NOMO-1 treated with DMSO at 0.1 percent for 48 hours (cell line): ENCODE data around the gene OMP.

Source experiments
- DNase-seq: peaks from one replicate; lab custom pipeline; 2025; ENCODE audit not compliant: unreplicated experiment; lab: John Stamatoyannopoulos, UW

The OMP gene

DNA sequence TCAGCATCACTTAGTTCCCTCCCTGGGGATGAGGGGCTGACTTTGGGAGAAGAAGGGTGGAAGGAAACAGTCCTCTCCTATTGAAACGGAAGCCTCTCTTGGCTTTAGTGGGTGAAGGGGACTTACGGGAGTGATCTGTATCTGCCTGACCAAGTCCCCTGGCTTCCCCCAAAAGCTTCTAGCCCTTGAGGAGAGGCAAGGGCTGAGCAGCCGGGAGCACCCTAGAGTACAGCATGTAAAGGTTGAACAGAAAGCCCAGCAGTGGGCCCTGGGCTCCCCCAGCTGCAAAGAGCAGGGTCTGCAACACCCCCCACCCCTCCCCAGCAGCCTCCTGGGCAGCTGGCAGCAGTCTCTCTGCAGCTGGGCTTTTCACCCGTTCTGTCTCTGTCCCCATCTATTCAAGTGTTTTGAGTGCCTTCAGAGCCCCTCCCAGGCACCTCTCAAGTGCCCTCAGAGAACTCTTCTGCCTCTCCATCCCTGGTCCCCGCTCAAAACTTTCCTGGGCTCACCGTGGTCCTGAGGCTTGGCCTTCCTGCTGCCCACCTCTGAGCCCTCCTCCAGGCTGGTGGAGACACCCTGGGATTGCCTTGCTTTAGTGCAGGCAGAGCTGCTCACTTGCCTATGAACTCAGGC, 33.2 kb upstream of the OMP start:
- no peak for DNase-seq

DNA sequence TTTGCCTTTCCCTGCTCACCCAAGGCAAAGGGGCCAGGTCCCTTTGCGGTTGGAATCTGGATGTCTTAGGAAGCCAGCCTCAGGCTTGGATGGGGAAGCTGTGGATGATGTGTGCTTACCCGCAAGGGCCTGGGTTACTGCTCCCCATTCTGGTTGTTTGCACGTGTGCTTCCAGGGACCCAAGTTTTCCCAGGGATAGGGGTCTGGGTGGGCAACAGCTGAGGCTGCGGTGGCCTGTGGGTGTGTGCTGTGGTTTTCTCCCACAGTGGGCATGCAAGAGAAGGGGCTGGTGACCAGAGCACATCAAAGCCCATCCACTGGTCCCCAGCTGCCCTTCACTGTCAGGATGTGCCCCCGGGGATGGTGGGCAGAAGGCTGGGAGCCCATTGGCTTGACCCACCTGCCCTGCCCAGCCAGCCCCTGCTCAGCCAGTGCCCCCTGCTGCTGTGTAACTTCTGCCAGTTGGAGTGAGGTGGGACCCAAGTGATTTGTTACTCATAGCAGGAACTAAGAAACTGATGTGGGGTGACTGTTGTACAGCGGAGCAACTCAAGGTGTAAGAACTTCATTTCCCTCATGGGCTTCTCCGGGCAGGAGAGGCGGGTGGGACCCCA, 32.6 kb upstream of the OMP start:
- DNase-seq: no peak

DNA sequence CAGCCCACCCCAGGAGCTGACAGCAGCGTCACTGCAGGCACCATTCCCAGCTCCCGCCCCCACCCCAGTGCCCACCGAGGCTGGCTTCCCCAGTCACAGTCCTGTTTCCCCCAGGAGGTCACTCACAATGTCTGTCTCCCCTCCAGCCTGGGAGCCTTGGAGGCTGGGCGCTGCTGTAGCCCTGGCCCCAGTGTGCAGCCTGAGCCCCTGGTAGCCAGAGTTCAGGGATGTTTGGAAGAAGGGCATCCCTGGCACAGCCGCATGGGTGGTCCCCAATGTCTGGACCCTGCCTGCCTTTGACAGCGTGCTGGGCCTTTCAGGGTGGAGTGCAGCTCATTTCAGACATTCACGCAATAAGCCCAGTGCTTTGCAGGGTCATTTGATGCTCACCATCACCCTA, 31.6 kb upstream of the OMP start:
- no peak for DNase-seq

DNA sequence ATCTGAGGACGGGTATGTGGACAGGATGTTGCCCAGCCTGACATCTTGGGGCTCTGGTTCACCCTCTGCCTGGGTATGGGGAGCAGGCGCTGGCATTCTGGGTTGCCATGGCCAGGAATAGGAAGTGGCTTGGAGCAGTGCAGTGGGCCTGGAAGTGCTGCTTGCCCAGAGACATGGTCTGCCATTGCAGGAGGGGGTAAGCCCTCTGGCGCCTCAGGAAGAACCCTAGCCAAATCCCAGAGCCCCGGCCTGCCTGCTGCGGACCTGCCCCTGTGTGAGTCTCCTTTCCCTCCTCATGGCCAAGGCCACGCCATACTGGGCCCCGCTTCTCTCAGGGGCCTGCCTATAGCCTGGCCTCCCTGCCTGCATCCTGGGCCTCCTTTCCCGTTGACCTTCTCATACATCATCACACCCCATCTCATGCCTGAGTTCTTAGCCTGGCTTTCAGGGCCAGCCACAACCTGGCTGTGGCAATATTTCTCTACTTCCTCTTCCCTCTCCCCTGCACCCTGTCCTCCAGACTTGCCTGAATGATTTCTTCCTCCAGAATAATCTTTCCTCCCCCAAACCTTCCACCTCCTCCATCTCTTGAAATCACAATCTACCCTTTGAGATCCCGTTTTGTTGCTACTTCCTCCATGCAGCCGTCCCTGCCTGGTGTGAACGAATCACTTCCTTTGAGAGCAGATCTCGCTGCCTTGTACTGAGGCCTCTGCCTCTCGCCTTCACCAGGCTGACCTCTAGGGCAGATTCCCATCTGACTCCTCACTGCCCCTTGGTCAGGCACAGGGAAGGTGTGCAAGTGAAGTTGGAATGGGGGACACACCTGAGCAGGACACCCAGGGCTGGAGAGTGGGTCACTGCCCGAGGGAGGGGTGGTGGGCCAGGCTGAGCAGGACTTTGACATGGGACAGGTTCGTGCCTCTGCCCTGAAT, 30.7 kb upstream of the OMP start:
- peak; percentile 54 for DNase-seq

DNA sequence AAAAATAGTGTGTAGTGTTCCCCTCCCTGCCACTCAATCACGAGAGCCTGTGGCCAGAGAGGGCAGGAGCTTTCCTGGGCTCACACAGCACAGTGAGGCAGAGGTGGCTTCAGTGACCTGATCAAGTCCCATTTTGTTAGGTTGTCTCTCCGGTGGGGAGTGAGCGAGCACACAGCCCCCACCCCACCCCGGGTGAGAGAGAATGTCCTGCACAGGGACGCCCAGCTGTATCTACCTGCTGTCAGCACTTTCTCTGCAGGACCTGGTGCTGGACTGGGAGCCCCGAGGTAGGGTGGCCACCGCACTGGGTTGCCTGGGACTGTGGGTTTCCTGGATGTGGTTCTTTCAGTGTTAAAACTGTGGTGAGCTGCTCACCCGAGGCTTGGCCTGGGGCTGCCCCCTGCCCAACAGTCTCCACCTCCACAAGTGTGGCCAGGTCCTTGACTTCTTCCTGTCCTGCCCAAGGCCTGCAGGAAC, 29.8 kb upstream of the OMP start:
- DNase-seq: no peak

DNA sequence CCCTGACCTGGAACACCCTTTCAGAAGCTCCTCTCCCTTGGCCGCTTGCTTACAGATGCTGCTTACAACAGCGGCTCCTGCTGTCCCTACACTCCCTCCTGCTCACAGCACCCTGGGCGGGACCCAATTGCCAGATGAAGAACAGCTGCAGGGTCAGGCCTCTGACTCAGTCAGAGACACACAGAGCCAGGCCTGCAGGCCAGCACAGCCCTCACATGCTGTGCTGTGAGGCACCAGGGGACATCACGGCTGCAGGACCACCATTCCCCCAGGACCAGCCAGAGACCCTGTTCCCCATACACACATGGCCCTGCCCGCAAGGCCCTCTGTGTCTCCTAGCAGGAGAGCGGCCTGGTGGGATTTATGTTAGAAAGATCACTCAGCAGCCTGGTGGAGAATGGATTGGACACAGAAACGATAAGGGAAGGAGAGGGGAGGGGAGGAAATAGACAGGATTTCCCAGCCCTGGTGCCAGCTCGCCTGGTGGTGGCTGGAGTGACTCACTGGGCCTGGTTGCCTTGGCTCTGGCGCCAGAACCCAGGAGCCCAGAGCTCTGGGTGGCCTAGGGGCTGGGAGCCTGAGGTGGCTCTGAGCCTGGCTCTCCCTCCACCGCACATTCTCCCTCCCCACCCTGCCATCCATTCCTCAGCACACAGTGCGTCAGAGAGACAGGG, 29.2 kb upstream of the OMP start:
- no peak for DNase-seq

DNA sequence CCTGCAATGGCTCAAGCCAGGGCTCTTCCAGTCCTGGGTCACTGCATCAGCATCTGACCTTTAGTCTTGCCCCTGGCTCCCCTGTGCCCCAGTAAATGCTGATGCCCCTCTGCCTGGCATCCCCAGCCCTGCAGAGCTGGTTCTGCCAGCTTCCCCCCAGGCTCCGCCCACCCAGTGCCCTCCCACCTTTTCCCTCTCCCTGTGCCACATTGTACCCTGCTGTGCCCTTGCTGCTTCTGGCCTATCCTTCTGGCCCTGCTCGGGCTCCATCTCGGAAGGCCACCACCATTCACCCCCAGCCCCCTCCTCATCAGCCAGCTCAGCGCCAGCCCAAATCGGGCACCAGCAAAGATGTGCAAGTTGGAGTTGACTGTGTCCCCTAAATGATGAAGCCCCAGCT, 28.4 kb upstream of the OMP start:
- no peak for DNase-seq

DNA sequence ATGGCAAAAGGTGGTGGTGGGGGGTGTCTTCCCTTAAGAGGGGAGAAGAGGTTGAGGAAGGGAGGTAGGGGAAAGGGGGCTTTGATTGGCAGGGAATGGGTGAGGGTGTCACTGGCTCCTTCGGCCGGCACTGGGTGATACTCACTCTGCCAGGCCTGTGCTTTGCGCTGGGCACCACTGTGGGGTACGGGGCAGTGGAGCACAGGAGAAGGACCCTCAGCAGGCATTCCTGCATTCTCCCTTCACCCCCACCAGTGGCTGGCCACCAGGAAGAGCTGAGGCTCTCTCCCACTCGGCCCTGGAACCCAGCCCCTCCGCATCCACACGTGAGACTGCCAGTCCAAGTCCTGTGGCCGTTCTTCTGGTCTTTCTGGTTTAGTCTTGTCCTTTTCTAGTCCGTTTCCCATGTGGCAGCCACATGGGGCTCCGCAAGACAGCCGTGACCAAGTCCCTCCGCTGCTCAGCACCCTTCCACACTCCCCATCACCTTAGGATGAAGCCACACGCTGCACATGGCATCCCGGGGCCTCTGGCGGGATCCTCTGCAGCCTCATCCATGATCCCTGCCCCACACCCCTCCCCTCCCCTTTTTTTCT, 27.9 kb upstream of the OMP start:
- no peak for DNase-seq

DNA sequence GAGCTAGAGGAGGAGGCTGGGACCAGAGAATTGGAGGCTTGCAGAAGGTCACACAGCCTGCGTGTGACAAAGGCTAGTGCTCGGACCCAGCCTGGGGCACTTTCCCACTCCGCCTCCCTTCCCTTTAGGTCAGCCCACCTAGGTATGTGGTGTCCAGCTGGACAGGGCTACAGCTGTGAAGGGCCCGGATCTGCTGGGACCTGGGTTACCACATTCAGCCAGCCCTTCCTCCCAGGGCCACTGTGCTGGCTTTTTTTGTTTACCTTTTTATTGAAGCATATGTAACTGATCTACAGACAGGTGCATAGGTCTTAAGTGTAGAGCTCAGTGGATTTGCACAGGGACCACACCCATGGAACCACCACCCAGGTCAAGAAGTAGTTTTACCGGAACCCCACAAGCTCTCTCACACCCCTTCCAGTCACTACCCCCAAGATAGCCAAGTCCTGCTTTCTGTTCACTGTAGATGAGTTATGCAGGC, 27.2 kb upstream of the OMP start:
- no peak for DNase-seq

DNA sequence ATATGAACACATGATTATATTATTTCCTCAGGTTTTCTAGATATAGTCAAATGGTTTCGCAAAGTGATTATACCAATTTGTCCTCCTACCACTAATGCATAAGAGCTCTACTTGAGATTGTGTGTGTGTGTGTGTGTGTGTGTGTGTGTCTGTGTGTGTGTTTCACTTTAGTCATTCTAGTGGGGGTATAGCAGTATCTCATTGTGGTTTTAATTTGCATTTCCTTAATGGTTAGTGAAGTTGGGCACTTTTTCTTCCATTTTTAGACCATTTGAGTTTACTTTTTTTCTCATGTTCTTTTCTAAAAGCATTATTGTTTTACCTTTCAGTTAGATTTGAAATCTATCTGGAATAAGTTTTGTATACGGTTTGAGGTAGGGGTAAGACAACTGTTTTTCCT, 23.0 kb upstream of the OMP start:
- DNase-seq: no peak

DNA sequence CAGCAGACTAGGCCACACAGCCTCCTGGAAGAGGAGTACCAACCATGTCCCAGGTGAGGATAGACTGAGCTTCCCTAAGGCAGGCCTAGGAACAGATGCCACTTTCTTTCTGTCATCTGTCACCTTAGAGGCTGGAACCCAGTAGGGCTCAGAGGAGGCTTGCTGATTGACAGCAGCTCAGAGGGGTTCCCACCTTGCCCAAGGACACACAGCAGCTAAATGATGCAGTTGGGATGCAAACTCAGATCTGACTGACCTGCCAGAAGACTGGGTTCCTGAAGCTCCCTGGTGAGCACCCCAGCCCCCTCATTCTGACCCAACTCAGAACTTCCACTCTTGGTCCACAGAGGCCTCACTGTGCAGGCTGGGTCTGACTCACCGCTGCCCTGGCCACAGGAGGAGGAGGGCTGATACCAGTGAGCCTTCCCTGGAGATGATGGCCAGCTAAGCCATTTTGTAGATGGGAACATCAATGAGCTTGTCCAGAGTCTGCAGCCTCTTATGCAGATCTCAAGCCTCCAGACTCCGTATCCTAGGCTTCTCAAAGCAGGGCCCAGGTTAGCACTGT, 21.9 kb upstream of the OMP start:
- no peak for DNase-seq

DNA sequence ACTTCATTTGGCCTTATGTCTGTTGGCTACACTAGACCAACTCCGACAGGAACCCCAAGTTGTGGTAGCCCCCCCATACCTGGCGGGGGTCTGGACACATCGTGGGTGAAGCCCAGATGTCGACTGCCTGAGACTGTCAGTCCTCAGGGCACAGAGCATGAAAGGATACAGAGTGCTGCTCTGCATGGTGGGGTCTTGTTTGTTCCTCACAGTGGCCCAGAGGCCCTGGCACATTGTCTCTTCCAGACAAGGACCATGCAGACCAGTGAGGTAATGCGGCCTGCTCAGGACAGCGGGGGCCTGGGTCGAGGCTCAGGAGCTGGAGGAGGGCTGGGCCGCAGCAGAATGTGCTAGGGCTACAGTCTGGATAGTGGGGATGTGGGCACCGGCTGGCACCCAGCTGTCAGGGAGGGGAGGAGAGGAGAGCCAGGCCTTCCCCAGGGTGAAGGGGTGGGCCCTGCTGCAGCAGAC, 21.2 kb upstream of the OMP start:
- no peak for DNase-seq

DNA sequence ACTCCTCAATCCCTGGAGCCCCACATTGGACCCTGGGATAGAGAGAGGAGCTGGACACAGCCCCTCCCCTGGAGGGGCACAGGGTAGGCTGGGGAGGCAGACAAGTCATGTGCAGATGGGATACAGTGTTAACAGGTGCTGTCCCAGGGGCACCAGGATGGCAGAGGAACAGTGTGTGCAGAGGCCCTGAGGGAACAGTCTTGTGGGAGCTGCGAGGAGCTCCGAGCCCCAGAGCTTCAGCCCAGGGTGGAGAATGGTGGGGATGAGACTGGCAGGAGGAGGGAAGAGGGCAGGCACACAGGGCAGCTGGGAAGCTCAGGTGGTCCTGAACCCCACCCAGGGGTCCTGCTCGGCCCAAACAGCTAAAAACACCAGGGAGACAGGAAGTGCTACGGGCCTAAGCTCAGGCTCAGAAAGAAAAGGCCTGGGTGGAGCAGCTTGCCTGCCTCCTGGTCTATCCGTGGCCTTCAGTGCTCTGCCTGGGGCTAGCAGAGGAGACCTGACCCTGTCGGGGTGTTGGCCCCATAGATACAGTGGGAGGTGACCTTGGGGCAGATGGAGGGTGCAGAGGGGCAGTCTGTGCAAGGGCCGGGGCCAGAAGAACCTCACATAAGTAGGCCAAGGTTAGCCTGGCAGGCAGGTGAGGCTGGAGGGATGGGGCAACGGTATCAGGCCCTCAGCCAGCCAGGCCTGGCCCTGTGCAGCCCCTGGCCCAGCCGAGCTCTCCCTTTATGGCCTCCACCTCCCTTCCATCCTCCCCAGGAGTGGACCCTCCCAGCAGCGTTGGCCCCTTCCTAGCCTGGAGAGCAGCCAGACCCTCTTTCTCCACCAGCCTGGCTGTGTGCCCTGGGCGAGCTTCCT, 20.4 kb upstream of the OMP start:
- no peak for DNase-seq

DNA sequence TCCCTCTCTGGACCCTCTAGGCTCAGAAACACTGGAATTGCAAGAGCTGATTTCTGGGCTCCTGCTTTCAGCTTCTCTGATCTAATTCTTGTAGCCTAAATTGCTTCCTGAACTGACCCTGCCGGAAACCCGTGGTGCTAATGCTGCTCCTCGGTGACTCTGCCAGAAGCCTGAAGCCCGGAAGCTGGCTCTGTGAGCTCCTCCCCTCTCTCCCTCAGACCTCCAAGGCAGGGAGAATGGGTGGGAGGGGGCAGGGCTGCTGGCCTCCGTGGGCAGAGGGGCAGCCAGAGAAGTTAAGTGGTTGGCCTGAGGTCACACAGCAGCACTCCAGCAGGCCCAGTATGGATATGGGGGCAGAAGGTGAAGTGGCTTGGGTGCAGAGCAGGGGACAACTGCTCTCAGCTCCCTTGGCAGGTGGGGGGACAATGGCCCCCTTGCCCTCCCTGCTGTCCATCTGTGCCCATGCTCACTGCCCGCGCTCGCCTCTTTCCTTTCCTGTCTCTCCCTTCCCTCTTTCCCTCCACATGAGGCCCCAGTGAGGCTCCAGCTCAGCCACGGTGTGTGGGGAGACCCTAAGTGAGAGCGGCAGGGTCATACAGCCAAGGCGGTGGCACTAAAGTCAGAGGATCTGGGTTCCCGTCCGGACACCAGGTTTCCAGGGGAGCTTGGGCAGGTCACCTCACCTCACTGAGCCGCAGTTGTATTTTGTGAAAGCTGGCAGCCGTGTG, 19.6 kb upstream of the OMP start:
- DNase-seq: peak; percentile 48

DNA sequence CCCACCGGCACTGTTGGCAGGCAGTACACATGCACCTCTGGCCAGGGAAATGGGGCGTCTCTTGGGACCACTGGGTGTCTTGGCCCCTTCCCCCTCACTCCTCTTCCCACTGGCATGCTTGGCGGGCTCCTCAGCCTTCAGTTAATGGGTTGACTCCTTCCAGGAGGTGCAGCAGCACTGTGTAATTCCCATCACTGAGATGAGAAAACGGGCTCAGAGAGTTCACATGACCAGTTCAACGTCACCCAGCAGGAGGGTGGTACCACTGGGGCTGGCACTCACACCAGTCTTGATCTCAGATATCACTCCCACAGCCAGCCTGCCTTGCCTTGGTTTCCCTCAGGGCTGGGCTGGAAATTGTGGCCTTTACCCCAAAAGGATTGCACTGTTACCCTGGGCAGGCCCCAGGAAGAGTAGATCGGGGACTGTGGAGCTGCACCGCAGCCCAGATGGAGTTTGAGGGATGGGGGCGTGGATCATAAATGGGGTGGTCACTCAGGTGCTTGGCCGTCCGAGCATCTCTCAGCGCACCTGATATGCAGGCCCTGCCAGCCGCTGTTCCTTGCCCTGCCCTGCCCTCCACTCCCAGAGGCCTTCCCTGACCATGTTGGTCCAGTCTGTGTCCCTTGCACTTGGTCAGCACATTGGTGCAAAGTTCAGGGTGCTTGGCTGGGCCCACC, 18.9 kb upstream of the OMP start:
- no peak for DNase-seq

DNA sequence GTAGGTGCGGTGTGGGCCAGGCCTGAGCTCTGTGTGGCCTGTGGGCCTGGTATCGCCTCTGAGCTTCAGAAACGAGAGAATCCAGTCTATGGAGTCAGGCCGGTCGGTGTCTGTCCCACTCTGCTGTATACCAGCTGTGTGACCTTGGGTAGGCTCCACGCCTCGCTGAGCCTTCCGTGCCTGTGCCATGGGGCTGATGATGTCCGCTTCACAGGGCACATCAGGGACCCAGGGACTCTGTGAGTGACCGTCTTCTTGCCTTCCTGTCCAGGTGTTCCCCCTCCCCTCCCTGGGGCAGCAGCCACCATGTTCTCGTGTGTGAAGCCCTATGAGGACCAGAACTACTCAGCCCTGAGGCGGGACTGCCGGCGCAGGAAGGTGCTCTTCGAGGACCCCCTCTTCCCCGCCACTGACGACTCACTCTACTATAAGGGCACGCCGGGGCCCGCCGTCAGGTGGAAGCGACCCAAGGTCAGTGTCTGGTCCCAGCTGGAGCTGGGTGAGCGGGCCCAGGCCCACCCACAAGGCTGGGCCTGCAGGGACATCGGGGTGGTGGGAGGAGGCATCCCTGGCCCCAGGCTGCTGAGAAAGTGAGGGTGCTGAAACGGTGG, 18.0 kb upstream of the OMP start:
- no peak for DNase-seq

DNA sequence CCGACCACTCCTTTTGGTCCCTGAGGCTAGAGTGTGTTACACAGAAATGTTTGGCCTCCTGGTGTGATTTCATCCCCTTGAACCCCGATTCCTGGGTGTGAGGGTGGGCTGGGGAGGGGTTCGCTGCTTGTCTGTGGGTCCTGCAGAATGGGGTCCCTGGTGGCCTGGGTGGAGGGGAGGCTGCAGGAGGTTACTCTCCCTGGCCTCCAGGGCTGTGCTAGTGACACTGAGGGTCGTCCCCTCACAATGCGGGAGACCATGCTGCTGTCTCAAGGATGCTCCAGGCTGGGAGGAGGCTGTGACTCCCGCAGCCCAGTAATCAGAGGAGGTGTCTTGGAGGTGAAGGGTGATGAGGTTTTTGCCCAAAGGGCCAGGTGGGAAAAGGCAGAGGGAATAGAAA, 17.0 kb upstream of the OMP start:
- DNase-seq: no peak
